IMR-90 (cell line): Measurements from ENCODE around the gene LCE1F. TPM values are rescaled to one million over a fixed set of nuclear protein-coding genes. Genes with fewer than 3 reads are reported as not detected.

ENCODE experiments used
- ATAC-seq: fragments of 200-7000 bp; cut with Tn5 transposase; 2 replicates; pipeline ENCODE4 v1.9.1; 2020; ENCODE audit warnings: low read depth, mild to moderate bottlenecking, moderate library complexity
- BruUV-seq: library from RNA; stranded (reverse); fragments of 400-500 nt; replicated peaks from 2 replicates; lab custom pipeline; 2021; lab: Mats Ljungman, UMichigan
- CTCF ChIA-PET: fragments of 300-600 bp; formaldehyde crosslinking; extraction: SDS; loops from one replicate; lab custom pipeline; 2021; ENCODE audit warnings: antibody characterized with exemption; lab: Yijun Ruan, JAX
- POLR2A ChIA-PET: fragments of 300-600 bp; sonication (Branson Sonifier 250); formaldehyde crosslinking; loops from one replicate; lab custom pipeline; 2022; ENCODE audit warnings: antibody characterized with exemption; ENCODE audit not compliant: unreplicated experiment; lab: Charles Lee
- DNase-seq: peaks from one replicate; pipeline ENCODE4 v3.0.0; 2013
- H2AFZ ChIP-seq: replicated peaks from 2 replicates; pipeline ENCODE3; 2013; ENCODE audit warnings: low read length, mild to moderate bottlenecking; ENCODE audit not compliant: poor library complexity
- H2AK5ac ChIP-seq: 2 replicates; pipeline ENCODE4 v1.6.1; 2013; ENCODE audit warnings: low read depth, low read length, inconsistent platforms
- H2AK9ac ChIP-seq: replicated peaks from 2 replicates; pipeline ENCODE3; 2013; ENCODE audit warnings: mild to moderate bottlenecking, low read depth, low read length, moderate library complexity; ENCODE audit not compliant: poor library complexity
- H2BK120ac ChIP-seq: 2 replicates; pipeline ENCODE4 v1.6.1; 2013; ENCODE audit warnings: low read depth, low read length, inconsistent platforms
- H2BK15ac ChIP-seq: 3 replicates; pipeline ENCODE4 v1.6.1; 2013; ENCODE audit warnings: low read depth, low read length, inconsistent platforms
- H2BK20ac ChIP-seq: 2 replicates; pipeline ENCODE4 v1.6.1; 2013; ENCODE audit warnings: low read depth, mild to moderate bottlenecking, inconsistent platforms, low read length, moderate library complexity
- H2BK5ac ChIP-seq: 2 replicates; pipeline ENCODE4 v1.6.1; 2013; ENCODE audit warnings: mild to moderate bottlenecking, low read depth, low read length, inconsistent platforms; ENCODE audit not compliant: poor library complexity, severe bottlenecking
- H3K14ac ChIP-seq: replicated peaks from 2 replicates; pipeline ENCODE4 v1.6.1; 2013; ENCODE audit warnings: low read depth, low read length, inconsistent platforms
- H3K18ac ChIP-seq: 2 replicates; pipeline ENCODE4 v1.6.1; 2013; ENCODE audit warnings: low read depth, low read length, control low read depth
- H3K23ac ChIP-seq: 2 replicates; pipeline ENCODE4 v1.6.1; 2013; ENCODE audit warnings: low read depth, low read length, inconsistent platforms
- H3K27ac ChIP-seq: 2 replicates; pipeline ENCODE4 v1.5.1; 2013; ENCODE audit warnings: mild to moderate bottlenecking, control low read depth, low read length; ENCODE audit not compliant: insufficient read depth
- H3K27me3 ChIP-seq: 2 replicates; pipeline ENCODE4 v1.6.1; 2013; ENCODE audit warnings: low read length; ENCODE audit not compliant: control insufficient read depth, insufficient read depth
- H3K36me3 ChIP-seq: 2 replicates; pipeline ENCODE4 v1.6.1; 2013; ENCODE audit warnings: low read length, mixed read lengths; ENCODE audit not compliant: control insufficient read depth, insufficient read depth
- H3K4ac ChIP-seq: 2 replicates; pipeline ENCODE4 v1.6.1; 2013; ENCODE audit warnings: low read depth, low read length, inconsistent platforms
- H3K4me1 ChIP-seq: 2 replicates; pipeline ENCODE4 v1.6.1; 2013; ENCODE audit warnings: low read length, mixed read lengths; ENCODE audit not compliant: control insufficient read depth, insufficient read depth
- H3K4me2 ChIP-seq: 2 replicates; pipeline ENCODE4 v1.6.1; 2013; ENCODE audit warnings: low read depth, mild to moderate bottlenecking, control low read depth, low read length, moderate library complexity
- H3K4me3 ChIP-seq: 2 replicates; pipeline ENCODE4 v1.5.1; 2013; ENCODE audit warnings: low read depth, mild to moderate bottlenecking, control low read depth, low read length, moderate library complexity; ENCODE audit not compliant: insufficient read depth
- H3K56ac ChIP-seq: 2 replicates; pipeline ENCODE4 v1.6.1; 2013; ENCODE audit warnings: low read length, inconsistent platforms; ENCODE audit not compliant: insufficient read depth; ENCODE audit errors: extremely low read depth
- H3K79me1 ChIP-seq, 2 experiments: 2 replicates each; pipeline ENCODE4 v1.6.1; 2013; ENCODE audit warnings: low read length in 2 of 2, inconsistent platforms in 1 of 2, low read depth in 1 of 2
- H3K9ac ChIP-seq: 2 replicates; pipeline ENCODE4 v1.6.1; 2013; ENCODE audit warnings: low read depth, low read length, control low read depth
- H3K9me1 ChIP-seq: 2 replicates; pipeline ENCODE4 v1.6.1; 2013; ENCODE audit warnings: low read length, inconsistent platforms; ENCODE audit not compliant: insufficient read depth
- H3K9me3 ChIP-seq: 2 replicates; pipeline ENCODE4 v1.6.1; 2013; ENCODE audit warnings: low read length; ENCODE audit not compliant: control insufficient read depth, insufficient read depth
- H4K20me1 ChIP-seq: 2 replicates; pipeline ENCODE4 v1.6.1; 2013; ENCODE audit warnings: low read length, inconsistent platforms; ENCODE audit not compliant: insufficient read depth
- H4K5ac ChIP-seq: 2 replicates; pipeline ENCODE4 v1.6.1; 2013; ENCODE audit warnings: mild to moderate bottlenecking, low read depth, low read length, control low read depth
- H4K8ac ChIP-seq, 2 experiments: 2 replicates each; pipeline ENCODE4 v1.6.1; 2013; ENCODE audit warnings: low read depth in 2 of 2, low read length in 2 of 2, control low read depth in 1 of 2, inconsistent platforms in 1 of 2
- H4K91ac ChIP-seq: 2 replicates; pipeline ENCODE4 v1.6.1; 2013; ENCODE audit warnings: low read depth, low read length, inconsistent platforms; ENCODE audit not compliant: insufficient read depth
- CTCF ChIP-seq: conservative IDR thresholded peaks from 2 replicates; pipeline ENCODE4 v1.5.1; 2012; ENCODE audit warnings: mild to moderate bottlenecking, low read depth, low read length, improper control_type of control experiment
- MAZ ChIP-seq: IDR thresholded peaks from 2 replicates; pipeline ENCODE4 v1.6.1; 2012; ENCODE audit warnings: low read depth, mild to moderate bottlenecking, low read length, improper control_type of control experiment, moderate library complexity, borderline replicate concordance
- NFE2L2 ChIP-seq: fragments of 150-350 bp; IDR thresholded peaks from 2 replicates; pipeline ENCODE4 v1.6.1; 2016; ENCODE audit warnings: low read depth, mild to moderate bottlenecking, low read length
- WGBS, 2 experiments: methylation state at CpG; one replicate each; pipeline versions ENCODE4 v1.1.5 to v1.1.7; 2013; ENCODE audit warnings: missing lambda C conversion rate in 2 of 2; ENCODE audit not compliant: insufficient read length in 1 of 2; ENCODE audit errors: extremely low coverage in 2 of 2; 5-methylcytosine and 5-hydroxymethylcytosine counted together
- dilution Hi-C: fragments of 300-500 bp; cut with HindIII; formaldehyde crosslinking; loops from one replicate; pipeline ENCODE4 v1.14.3; 2018; ENCODE audit warnings: low sequenced_read_pairs; ENCODE audit not compliant: unreplicated experiment
- in situ Hi-C: fragments of 300-500 bp; cut with MboI; formaldehyde crosslinking; loops from 3 replicates; pipeline ENCODE4 v1.14.3; 2019; ENCODE audit warnings: low sequenced_read_pairs, inconsistent platforms, mixed read lengths
- intact Hi-C: fragments of 100-400 bp; cut with micrococcal nuclease; formaldehyde crosslinking; loops from 2 replicates; pipeline ENCODE4 v1.10.0; 2022
- polyA plus RNA-seq, 3 experiments: library from polyadenylated mRNA; depleted of rRNA; stranded (reverse); fragments of >200 nt; gene quantifications; 2 replicates each; pipeline ENCODE4 v1.2.3, GENCODE V29; 2012; ENCODE audit warnings: low replicate concordance in 1 of 3
- total RNA-seq: library from RNA; depleted of rRNA; stranded (reverse); fragments of >200 nt; gene quantifications from 2 replicates; pipeline ENCODE4 v1.2.3, GENCODE V29; 2012
- TF ChIP-seq, protein P1 (sequence below): fragments of 150-350 bp; IDR thresholded peaks from 2 replicates; pipeline ENCODE4 v1.6.1; 2016; ENCODE audit warnings: low read depth, mild to moderate bottlenecking, low read length, moderate library complexity, borderline replicate concordance

Gene LCE1F
- total and polyA plus RNA-seq, 2 of the 4 experiments (the other 2 are of a cell fraction): not detected

- Histone ChIP-seq H2AK5ac (no peak overlapping the region), H3K4me2 (no peak overlapping the region), H3K9ac (no peak overlapping the region), H3K9me1 (no peaks in the 10 kb centered on the region), H2BK120ac (no peak overlapping the region), H3K27ac (no peak overlapping the region), H3K27me3 (no peaks in the 10 kb centered on the region), H4K8ac (no peak overlapping the region), H4K91ac (no peak overlapping the region), H3K4me1 (no peaks in the 10 kb centered on the region), H3K4me3 (no peak overlapping the region), H4K20me1 (no peaks in the 10 kb centered on the region), H3K79me1 (no peaks in the 10 kb centered on the region), H3K9me3 (no peaks in the 10 kb centered on the region; the same call in 1 of the 2 replicates), H3K4ac (no peak overlapping the region), H3K56ac (no peak overlapping the region), H2BK15ac (no peak overlapping the region), H3K36me3 (no peaks in the 10 kb centered on the region), H4K5ac (no peak overlapping the region), H3K18ac (no peak overlapping the region), H2BK5ac (no peak overlapping the region), H2BK20ac (no peak overlapping the region), H2AK9ac (no peak overlapping the region), H3K23ac (no peak overlapping the region), H2AFZ (no peak overlapping the region), H3K14ac (no peak overlapping the region)
- ChIA-PET CTCF (no interaction called here), POLR2A (no interaction called here)
- DNase-seq: no peak
- intact Hi-C loops (no loop called here), in situ Hi-C loops (no loop called here), dilution Hi-C loops (no loop called here)
- no TSS peak for BruUV-seq
- TF ChIP-seq NFE2L2: 0 out of 2 replicates have a peak, but pooled peaks have one; percentile 14
- no peak for TF ChIP-seq MAZ
- no peak for TF ChIP-seq CTCF
- TF ChIP-seq, protein P1, sequence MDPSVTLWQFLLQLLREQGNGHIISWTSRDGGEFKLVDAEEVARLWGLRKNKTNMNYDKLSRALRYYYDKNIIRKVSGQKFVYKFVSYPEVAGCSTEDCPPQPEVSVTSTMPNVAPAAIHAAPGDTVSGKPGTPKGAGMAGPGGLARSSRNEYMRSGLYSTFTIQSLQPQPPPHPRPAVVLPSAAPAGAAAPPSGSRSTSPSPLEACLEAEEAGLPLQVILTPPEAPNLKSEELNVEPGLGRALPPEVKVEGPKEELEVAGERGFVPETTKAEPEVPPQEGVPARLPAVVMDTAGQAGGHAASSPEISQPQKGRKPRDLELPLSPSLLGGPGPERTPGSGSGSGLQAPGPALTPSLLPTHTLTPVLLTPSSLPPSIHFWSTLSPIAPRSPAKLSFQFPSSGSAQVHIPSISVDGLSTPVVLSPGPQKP: no peak
- ATAC-seq: no peak
- WGBS, 2 experiments: no CpG with 5 or more reads among the region's 2 CpGs
Observed at GRCh38 chr1:152756872-152757271, 18.1 kb upstream of the LCE1F start.
